ENCODE results near the gene SNX8.

The SNX8 gene

GRCh38 chr7:2225336-2225735, 88.9 kb downstream of the SNX8 start:
- TF ChIP-seq CTCF (conservative IDR thresholded peaks at IDR 0.05; ENCODE audit: low read length): no peak
- no peak overlapping the region for H3K4me3 ChIP-seq (ENCODE audit: low read length)
- DNase-seq (ENCODE audit: low read depth): no peak

GRCh38 chr7:2224934-2225333, 89.3 kb downstream of the SNX8 start:
- no peak overlapping the region for H3K4me3 ChIP-seq (ENCODE audit: low read length)
- no peak for DNase-seq (ENCODE audit: low read depth)
- no peak for TF ChIP-seq CTCF (conservative IDR thresholded peaks at IDR 0.05; ENCODE audit: low read length)

- DNase-seq (ENCODE audit: low read depth): no peak
- no peak overlapping the region for H3K4me3 ChIP-seq (ENCODE audit: low read length)
- TF ChIP-seq CTCF (conservative IDR thresholded peaks at IDR 0.05; ENCODE audit: low read length): no peak
These were observed 89.7 kb downstream of the SNX8 start for GRCh38 chr7:2224491-2224928.

GRCh38 chr7:2223321-2223720, 90.9 kb downstream of the SNX8 start:
- H3K4me3 ChIP-seq (ENCODE audit: low read length): no peak overlapping the region
- no peak for TF ChIP-seq CTCF (conservative IDR thresholded peaks at IDR 0.05; ENCODE audit: low read length)
- no peak for DNase-seq (ENCODE audit: low read depth)

GRCh38 chr7:2222516-2222915, 91.7 kb downstream of the SNX8 start:
- DNase-seq (ENCODE audit: low read depth): no peak
- TF ChIP-seq CTCF (conservative IDR thresholded peaks at IDR 0.05; ENCODE audit: low read length): no peak

GRCh38 chr7:2220954-2221353, 93.3 kb downstream of the SNX8 start:
- no peak for TF ChIP-seq CTCF (conservative IDR thresholded peaks at IDR 0.05; ENCODE audit: low read length)
- DNase-seq (ENCODE audit: low read depth): no peak

More at GRCh38 chr7:2222516-2222915, 91.7 kb downstream of the SNX8 start:
- H3K4me3 ChIP-seq (ENCODE audit: low read length): no peak overlapping the region

GRCh38 chr7:2220506-2220905, 93.7 kb downstream of the SNX8 start:
- no peak overlapping the region for H3K4me3 ChIP-seq (ENCODE audit: low read length)
- DNase-seq (ENCODE audit: low read depth): no peak
- TF ChIP-seq CTCF (conservative IDR thresholded peaks at IDR 0.05; ENCODE audit: low read length): no peak

More at GRCh38 chr7:2220954-2221353, 93.3 kb downstream of the SNX8 start:
- no peak overlapping the region for H3K4me3 ChIP-seq (ENCODE audit: low read length)

All from AG10803 (cell line).